Measurements from ENCODE around the gene GFI1B. TPM values are rescaled to one million over a fixed set of nuclear protein-coding genes. Genes with fewer than 3 reads are reported as not detected.
A peak's percentile ranks its signal among the peaks of the same experiment; 100 is the strongest.

Gene GFI1B
- total RNA-seq, 1 donor, result not detected

DNA sequence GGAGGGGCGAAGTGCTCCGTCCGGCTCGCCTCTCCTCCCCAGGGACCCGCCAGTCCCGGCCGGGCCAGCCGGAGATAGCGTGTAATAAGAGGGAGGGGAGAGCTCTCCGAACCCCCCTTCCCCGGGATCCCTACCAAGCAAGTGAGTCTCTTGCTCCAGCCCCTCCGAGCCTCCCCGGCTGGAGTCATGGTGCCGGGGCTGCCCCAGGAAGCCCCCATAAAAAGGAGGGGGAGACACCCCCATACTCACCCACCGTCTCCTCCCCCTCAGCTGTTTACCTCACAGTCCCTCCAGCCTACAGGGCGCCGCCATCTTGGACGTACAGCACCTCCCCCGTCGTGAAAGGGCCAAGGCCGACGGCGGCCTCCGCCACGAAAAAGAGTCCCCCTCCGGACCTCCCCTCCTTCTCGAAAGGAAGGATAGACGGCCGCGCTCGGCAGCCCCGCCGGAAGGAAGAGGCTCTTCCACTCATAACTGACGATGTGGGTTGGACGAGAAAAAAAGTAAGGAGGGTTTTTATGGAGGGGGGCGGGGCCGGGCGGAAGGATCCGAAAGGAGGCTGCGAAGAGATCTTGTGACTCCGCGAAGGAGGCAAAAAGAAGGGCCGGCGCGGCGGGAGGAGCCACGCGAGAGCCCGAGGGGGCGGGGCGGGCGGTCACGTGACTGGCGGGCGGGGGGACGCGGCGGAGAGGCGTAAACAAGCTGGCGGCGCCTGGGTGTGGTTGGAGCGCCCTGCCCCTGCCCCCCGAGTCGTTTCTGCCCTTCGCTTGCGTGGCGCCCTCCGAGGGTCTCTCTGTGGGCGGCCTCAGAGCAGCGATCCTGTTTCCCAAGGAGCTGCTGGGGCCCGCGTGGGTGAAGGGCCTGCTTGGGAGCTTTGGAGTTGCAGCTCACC, 34.0 kb upstream of the GFI1B start, which contains the start of gene TSC1:
Gene TSC1 (minus strand): TSS at position 323 of the 892 bp plus-strand sequence. CDS start 15,744 bp downstream, outside the sequence.
- Histone ChIP-seq H3K9me3 (ENCODE audit: low read depth, low read length) (no peaks in the 10 kb centered on the region), H4K20me1 (ENCODE audit: insufficient read depth, low read length) (peaks cover 23% of the 10 kb centered on the region), H3K4me3 (ENCODE audit: insufficient read depth, low read length) (peak within 1 kb of the TSS; percentile 99), H3K27me3 (ENCODE audit: insufficient read depth, low read length) (no peaks in the 10 kb centered on the region), H3K4me2 (ENCODE audit: insufficient read depth, low read length) (peak within 1 kb of the TSS; percentile 93), H3K36me3 (ENCODE audit: insufficient read depth, low read length) (no peaks in the 10 kb centered on the region), H3K27ac (ENCODE audit: low read depth, low read length) (peak within 1 kb of the TSS; percentile 97), H3K4me1 (ENCODE audit: insufficient read depth, low read length) (peaks cover 31% of the 10 kb centered on the region), H3K79me2 (ENCODE audit: insufficient read depth, low read length) (peaks cover 49% of the 10 kb centered on the region), H2AFZ (ENCODE audit: low read length) (peak within 1 kb of the TSS; percentile 92)
- TF ChIP-seq, protein P1, sequence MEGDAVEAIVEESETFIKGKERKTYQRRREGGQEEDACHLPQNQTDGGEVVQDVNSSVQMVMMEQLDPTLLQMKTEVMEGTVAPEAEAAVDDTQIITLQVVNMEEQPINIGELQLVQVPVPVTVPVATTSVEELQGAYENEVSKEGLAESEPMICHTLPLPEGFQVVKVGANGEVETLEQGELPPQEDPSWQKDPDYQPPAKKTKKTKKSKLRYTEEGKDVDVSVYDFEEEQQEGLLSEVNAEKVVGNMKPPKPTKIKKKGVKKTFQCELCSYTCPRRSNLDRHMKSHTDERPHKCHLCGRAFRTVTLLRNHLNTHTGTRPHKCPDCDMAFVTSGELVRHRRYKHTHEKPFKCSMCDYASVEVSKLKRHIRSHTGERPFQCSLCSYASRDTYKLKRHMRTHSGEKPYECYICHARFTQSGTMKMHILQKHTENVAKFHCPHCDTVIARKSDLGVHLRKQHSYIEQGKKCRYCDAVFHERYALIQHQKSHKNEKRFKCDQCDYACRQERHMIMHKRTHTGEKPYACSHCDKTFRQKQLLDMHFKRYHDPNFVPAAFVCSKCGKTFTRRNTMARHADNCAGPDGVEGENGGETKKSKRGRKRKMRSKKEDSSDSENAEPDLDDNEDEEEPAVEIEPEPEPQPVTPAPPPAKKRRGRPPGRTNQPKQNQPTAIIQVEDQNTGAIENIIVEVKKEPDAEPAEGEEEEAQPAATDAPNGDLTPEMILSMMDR (IDR thresholded peaks at IDR 0.05; ENCODE audit: extremely low read depth, low read depth, low read length), result no peak
- peak; percentile 96 for DNase-seq (ENCODE audit: insufficient read length, low spot score, missing footprints)

DNA sequence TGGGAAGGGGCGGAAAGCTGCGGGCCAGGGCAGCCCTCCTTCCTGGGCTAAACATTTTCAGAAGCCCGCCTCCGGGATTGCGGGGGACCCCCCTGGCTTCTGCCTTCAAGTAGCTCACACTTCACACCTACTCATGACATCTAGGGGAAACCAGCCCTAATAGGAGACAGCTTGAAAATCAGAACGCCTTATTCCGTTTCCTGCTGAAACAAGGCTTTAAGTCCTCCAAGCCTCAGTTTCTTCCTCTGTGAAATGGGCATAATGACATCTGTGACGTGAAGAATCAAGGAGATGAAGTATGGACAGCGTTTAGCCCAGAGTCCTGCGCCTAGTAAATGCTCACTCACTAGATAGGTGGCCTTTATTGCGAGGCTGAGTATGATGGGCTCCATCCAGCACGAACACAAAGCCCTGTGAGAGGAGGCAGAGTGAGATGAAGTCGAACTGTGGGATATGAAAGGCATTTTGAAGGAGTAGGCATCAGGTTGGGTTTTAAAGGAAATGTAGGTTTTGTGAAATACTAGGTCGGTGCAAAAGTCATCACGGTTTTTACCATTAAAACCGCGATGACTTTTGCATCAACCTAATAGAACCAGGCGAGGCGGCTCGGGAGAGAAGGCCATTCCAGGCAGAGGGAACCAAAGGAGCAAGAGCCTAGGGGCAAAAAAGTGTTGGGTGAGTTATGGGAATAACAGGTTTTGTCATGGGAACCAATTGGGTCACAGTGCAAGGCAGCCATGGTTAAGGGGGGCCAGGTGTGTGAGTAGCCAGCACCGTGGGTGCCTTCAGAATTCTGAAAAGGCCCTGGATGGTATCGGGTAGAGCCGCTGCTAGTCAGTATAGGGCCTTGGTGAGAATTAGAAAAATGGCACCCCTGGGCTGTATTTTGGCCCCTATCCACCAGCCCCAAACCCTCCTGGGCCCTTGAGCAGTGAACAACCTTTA, 33.0 kb upstream of the GFI1B start:
- peak overlapping the region; percentile 71 for H3K4me2 ChIP-seq (ENCODE audit: insufficient read depth, low read length)
- H3K27ac ChIP-seq (ENCODE audit: low read depth, low read length), result peak overlapping the region; percentile 97
- H3K4me1 ChIP-seq (ENCODE audit: insufficient read depth, low read length), result peaks cover 31% of the 10 kb centered on the region
- H3K36me3 ChIP-seq (ENCODE audit: insufficient read depth, low read length), result no peaks in the 10 kb centered on the region
- peak; percentile 80 for DNase-seq (ENCODE audit: insufficient read length, low spot score, missing footprints)
- H3K79me2 ChIP-seq (ENCODE audit: insufficient read depth, low read length), result peaks cover 40% of the 10 kb centered on the region
- peaks cover 14% of the 10 kb centered on the region for H4K20me1 ChIP-seq (ENCODE audit: insufficient read depth, low read length)
- peak overlapping the region; percentile 99 for H3K4me3 ChIP-seq (ENCODE audit: insufficient read depth, low read length)
- no peaks in the 10 kb centered on the region for H3K27me3 ChIP-seq (ENCODE audit: insufficient read depth, low read length)
- H2AFZ ChIP-seq (ENCODE audit: low read length), result peak overlapping the region; percentile 92
- H3K9me3 ChIP-seq (ENCODE audit: low read depth, low read length), result no peaks in the 10 kb centered on the region
- TF ChIP-seq, protein P1 (IDR thresholded peaks at IDR 0.05; ENCODE audit: extremely low read depth, low read depth, low read length), result no peak

DNA sequence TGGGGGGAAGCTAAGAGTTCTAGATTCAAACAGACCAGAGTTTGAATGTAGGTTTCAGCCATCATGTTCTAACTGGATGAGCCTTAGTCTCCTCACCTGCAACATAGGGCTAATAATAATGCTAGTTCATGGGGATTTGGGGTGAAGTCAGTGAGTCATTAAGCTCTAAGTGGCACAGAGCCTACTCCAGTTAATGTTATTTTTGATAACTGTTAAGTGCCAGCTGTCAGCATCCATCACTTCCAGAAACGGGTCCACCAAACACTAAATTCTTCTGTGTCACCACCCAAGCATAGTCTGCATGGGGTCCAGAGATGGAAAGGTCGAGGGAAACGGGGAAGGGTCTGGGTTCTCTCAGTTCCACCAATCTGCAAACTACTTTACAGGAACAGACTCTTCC, 32.3 kb upstream of the GFI1B start:
- no peaks in the 10 kb centered on the region for H3K36me3 ChIP-seq (ENCODE audit: insufficient read depth, low read length)

More for the DNA sequence above, 32.3 kb upstream of the GFI1B start:
- H3K27me3 ChIP-seq (ENCODE audit: insufficient read depth, low read length), result no peaks in the 10 kb centered on the region
- no peak overlapping the region for H3K27ac ChIP-seq (ENCODE audit: low read depth, low read length)
- H4K20me1 ChIP-seq (ENCODE audit: insufficient read depth, low read length), result peaks cover 9% of the 10 kb centered on the region
- no peak for DNase-seq (ENCODE audit: insufficient read length, low spot score, missing footprints)
- peak overlapping the region; percentile 65 for H2AFZ ChIP-seq (ENCODE audit: low read length)
- no peaks in the 10 kb centered on the region for H3K9me3 ChIP-seq (ENCODE audit: low read depth, low read length)
- H3K4me3 ChIP-seq (ENCODE audit: insufficient read depth, low read length), result no peak overlapping the region
- peak overlapping the region; percentile 3 for H3K4me2 ChIP-seq (ENCODE audit: insufficient read depth, low read length)
- peaks cover 32% of the 10 kb centered on the region for H3K79me2 ChIP-seq (ENCODE audit: insufficient read depth, low read length)
- TF ChIP-seq, protein P1 (IDR thresholded peaks at IDR 0.05; ENCODE audit: extremely low read depth, low read depth, low read length), result no peak
- peaks cover 31% of the 10 kb centered on the region for H3K4me1 ChIP-seq (ENCODE audit: insufficient read depth, low read length)

Data from osteoblast (primary cell).